Stromal cell of bone marrow (primary cell): Measurements from ENCODE around the gene BLNK.

Experiments
- DNase-seq: peaks from one replicate; pipeline ENCODE4 v3.0.0-alpha.2; 2012; ENCODE audit warnings: low read depth

BLNK gene

DNA sequence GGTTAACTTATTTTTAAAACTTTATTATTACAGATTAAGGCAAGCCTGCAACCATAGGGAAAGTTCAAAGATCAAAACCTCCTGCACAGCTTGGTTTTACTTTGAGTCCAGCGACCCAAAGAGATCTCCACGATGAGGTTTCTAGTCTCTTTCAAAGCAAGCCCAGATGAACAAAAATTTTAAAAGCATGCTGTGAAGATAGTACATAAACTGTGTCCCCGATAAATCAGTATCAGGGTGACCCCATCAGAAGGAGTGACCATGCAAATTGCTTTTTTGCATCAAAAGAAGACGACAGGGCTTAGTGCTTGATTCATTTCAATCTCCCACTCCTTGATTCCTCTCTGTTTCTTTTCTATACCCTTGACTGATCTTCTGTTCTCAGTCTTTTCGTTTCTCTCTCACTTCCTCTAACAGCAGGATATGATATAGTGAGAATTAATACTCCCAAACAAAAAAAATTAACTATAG, 16.8 kb upstream of the BLNK start:
- no peak for DNase-seq

DNA sequence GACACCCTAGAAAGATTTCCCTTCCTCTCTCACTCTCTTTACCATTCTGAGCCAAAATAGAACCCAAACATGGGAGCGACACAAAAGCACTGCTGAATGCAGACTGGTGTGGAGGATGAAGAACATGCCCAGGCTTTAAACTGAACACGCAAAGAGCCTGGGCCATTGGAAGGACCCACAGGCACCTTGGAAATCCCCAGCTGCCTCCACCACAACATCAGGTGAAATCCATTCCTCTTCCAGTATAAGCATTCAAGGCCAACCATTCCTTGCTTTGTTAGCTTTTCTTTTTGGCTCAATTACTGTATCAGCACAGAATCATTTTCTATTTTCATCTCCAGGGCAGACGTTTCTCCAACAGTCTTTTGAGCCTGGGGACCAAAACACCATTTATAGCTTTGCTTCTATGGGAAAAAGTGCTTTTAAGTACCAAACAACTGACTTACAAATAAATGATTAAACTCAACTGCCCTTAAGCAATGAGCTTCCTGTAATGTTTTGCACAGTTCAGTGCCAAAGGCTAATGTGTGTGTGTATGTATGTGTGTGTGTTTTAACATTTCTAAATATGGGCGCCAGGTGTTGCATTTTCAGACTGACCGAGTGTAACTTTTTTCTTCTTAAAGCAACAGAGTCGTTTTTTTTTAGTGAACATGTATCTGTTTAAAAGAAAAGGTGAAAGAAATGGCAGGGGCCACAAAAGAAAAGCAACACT, 16.2 kb upstream of the BLNK start:
- no peak for DNase-seq

DNA sequence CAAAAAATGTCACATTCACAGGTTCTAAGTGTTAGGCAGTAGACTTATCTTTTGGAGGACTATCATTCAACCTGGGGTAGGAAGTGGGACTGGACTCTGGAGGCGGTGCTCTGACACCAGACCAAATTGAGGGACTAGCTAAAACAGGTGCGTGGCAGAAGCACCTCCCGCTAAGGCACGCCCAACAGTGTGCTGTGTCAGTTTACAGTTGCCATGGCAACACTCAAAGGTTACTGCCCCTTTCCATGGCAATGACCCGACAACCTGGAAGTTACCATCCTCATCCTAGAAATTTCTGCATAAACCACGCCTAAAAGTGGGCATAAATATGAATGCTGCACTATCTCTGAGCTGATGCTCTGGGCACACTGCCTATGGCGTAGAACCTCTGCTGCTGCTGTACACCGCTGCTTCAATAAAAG, 14.0 kb upstream of the BLNK start:
- DNase-seq, result no peak

DNA sequence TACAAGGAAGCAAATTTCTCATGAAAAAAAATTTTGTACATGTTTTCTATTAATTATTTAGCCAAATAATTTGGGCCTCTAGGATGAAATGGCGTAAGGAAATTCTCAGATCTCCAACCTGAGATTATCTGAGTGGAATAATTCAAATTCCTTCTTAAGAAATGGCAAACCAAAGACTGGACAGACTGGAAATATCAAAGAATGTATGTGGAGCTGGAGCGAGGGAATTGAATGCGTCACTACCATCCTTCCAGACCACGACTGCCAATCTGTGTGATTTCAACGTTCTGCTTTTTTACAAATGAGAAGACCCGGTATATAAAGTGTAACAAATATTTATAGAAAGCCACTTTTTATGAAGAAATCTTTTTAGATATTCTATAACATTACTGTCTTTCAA, 12.4 kb upstream of the BLNK start:
- DNase-seq, result no peak

DNA sequence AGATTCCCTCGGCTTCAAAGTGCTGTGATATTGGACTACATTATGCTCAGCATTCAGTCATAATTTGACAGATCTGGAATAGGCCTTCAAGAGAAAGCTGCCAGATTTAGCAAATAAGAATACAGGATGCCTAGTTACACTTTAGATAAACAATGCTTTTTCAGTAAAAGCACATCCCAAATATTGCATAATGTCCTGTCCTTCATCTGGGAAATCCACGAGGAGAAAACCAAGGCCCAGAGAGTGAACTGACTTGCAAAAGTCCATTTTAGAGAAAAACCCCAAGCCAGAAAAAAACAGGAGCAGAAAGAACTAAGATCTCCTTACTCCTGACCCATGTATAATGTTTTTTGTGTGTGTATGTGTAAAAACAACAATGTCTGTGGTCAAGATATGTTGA, 12.0 kb upstream of the BLNK start:
- no peak for DNase-seq

DNA sequence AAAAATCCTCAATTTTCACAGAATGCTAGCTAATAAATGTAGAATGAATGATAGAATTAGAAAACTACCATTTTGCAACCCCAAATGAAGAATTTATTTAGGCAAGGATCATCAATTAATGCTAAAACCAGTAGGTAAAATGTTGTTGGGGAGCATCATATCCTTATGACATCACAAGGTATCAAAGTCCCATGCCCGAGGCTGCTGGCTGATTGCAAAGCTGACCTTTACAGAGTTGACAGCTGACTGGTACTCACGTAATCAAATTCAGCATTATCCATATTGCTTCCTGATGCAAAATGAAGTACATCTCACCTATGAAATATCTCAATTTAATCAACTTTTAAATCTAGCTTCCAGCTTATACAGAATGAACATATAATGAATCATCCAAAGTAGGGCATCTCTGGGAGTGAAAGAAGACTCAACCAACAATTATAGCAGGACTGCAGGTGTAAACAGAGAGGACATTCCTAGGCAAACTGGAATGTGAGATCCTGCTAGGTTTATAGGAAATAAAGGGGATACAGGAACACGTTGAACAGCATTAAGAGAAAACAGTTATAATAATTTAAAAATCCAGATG, 10.2 kb upstream of the BLNK start:
- no peak for DNase-seq

DNA sequence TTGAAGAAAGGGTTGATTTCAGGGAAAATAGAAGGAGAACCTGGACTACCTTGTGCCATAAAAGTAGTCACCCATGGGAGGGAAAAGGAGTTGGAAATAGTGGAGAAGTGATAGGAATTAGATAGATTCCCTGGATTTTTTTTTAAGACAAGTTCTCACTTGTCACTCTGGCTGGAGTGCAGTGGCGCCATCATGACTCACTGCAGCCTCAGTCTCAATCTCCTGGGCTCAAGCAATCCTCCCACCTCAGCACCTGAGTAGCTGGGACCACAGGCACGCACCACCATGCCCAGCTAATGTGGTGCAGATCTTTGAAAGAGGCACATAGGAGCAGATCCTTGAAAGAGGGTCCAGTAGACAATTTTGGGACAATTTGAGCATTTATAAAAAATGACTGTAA, 9.5 kb upstream of the BLNK start:
- DNase-seq, result no peak

DNA sequence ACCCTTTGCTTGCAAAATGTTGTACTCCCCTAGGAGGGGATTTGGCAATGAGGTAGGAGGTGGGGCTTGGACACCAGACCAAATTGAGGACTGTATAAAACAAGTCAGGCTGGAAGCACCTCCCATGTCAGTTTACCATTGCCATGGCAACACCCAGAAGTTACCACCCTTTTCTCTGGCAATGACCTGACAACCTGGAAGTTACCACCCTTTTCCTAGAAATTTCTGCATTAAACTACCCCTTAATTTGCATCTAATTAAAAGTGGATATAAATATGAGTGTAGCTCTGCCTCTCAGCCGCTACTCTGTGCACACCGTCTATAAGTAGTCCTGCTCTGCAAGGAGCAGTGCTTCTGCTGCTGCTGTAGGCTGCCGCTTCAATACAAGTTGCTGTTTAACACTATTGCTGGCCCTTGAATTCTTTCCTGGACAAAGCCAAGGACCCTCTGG, 7.8 kb upstream of the BLNK start:
- DNase-seq, result no peak

DNA sequence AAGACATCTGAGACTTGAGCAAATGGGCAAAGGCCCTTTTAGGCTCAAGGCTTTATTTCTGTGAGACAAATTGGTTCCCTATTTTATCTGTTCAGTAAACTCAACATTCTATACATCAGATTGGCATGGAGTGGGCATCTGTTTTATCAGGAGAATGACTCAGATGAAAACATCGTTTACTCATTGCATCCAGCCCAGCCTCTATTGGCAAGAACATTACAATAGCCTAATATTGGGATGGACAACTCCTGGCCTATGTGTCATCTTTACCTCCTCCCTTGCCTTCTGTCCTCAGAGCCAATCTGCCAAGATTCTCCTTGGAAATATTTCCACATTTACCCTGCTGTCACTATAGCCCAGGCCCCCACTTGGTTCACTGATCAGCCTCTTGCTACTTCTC, 5.5 kb upstream of the BLNK start:
- no peak for DNase-seq

DNA sequence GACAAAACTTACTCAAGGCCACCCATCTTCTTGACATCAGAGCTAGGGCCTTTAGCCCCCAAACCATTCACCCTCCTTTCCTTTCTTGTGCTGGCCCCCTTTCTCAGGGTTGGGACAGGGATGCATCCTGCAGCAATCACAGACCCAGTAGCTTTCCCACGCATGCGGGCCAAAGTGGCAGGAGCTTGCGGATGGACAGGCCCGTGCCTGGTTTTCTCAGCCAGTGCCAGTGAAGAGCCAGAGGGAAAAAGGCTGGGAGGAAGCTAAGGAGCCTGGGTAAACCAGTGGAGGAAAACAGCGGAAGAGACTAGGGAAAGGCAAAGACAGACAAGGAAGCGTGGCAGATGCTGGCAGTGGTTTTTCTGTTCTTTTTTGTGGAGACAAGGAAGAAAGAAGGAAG, 5.1 kb upstream of the BLNK start:
- no peak for DNase-seq

DNA sequence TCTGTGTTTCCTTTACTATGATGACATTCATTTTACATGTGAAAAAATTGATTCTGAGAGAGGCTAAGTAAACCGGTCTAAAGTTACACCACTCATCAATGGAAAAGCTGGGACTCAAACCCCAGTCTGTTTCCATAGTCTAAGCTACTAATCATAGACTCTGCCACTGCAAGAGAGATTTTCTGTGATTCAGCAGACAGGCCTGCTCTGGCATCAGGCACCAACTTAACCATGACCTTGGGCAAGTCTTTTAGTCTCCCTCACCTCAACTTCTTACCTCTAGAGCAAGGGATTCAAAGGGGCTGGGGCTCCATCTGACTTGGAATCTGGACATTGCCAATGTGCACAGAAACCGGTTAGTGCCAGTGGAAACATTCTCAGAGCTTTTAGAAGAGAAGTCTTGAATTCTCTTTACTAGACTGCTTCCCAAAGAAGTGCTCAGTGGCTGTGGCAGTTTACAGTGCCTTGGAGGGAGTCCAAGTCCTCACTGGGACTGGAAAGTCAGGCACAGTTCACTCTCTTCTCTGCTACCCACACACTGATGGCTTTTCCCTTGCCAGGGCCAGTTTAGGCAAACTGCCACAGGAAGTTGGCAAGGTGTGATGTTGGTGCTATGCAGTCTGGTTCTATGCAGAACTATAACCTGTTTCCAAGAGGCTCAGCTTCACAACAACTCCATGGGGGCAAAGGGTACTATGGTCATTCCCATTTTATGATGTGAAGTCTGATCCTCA, 4.5 kb upstream of the BLNK start:
- DNase-seq, result no peak

DNA sequence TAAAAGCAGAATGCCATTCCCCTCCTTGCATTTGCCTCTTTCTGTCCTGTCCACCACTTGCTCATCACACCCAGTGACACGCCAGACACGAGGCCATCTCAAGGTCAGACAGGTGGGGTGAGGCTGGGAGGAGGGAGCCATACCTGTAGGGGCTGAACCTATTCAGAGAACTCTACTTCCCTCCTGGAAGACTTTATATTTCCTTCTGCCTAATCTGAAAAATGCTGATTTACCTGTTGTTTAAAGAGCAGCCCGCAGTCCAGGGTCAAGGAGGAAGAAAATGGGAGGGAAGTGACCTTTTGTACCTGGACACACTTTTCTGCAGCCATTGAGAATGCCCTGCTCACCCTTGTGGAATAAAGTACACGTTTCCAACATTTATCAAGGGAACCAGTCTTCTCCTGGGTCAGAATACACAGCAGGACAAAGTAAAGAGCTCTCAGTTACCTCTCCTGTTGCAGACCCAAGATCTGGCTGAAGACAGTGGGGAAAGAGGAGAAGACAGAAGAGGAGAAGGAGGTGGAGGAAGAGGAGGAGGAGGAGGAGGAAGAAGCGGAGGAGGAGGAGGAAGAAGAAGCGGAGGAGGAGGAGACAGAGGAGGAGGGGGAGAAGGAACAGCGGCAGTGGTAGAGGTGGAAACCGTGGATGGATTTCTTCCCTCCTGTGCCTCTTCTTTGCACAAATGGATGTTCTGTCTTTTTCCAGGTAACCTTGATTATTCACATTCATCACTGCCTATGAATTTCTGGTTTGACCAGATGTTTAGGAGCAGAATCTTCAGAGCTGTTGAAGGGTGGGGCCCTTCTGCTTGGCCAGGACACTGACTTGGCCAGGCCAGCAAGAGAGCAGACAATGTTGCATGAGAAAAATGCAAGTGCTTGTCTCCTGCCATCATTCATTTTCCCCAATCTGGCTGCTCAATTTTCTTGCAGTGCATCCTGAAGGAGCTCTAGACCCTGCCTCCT, 1.2 kb upstream of the BLNK start:
- DNase-seq, result no peak

DNA sequence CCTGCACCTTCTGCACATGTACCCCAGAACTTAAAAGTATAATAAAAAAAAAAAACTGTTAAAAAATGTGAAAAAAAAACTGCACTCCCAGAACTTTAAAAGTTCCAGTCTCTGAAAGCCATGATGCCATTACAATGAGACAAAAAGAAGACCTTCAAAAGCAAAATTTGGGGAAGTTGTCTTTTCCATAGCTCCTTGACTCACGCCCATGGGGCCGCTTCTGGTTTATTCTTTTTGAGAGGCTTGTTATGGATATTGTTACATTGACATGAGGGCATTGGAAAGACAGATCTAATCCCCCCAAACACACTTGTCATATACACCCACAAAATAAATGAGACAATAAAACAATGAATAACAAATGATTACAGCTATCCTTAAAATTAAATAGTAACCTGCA, 798 bp downstream of the BLNK start:
- no peak for DNase-seq

DNA sequence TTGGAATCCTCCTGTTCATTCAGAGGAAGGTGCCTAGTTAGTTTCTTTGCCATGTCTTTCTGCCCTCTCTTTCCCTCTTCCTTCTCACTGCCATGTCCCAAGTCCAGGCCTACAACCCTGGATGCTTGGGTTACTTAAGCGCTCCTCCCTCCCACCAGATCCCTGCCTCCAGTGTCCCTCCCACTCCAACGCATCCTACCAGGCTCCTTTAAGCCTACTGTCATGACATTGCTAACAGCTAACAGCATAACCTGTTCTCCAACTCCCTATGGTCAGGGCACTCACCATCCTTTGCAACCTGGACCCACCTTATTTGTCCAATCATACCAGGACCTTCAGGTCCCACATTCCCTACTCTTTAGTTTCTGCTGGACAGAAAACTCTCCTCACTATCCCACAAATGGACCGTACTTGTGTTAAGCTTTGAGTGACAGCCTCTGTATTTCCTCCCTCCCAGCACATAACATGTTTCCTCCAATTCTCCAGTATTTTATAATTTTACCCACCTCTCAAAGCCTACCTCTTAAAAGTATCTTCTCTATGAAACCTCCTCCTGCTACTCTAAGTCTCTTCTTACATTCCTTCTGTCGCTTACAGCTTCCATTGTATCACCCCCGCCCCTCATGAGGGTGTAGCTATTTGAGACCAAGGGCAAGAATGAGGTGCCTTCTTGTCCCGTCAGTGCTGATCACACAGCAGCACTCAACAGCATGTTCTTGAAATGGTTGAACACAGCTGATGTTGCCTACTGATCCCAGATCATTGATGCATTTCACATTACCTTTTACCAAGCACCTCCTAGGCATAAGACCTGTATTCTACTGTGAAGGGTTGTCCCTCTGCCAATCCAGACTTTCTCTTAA, 1.7 kb downstream of the BLNK start:
- no peak for DNase-seq

DNA sequence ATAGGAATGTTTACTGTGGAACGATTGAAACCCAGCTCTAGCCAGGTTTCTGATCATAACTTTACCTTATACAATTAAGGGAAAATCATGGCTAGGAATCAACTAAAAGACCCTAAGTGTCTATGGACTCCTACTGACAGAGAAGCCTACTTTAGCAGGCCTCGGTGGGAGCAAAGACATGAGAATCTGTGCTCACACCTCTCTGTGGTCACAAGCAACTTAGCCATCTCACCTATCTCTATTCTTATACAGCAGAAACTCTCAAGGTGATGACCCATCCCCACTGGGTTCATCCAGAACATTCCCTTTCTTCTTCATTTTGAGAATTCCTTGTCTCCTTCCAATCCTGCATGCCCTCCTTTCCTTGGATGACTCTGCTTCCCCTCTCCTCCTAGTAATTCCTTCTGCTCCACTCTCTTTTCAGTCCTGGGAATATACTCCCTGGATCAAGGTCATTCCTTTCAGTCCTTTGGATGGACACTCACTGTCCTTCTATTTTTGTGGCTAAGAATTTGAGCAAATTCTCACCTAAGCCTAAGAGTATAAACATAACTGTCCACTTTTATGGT, 2.9 kb downstream of the BLNK start:
- DNase-seq, result no peak

DNA sequence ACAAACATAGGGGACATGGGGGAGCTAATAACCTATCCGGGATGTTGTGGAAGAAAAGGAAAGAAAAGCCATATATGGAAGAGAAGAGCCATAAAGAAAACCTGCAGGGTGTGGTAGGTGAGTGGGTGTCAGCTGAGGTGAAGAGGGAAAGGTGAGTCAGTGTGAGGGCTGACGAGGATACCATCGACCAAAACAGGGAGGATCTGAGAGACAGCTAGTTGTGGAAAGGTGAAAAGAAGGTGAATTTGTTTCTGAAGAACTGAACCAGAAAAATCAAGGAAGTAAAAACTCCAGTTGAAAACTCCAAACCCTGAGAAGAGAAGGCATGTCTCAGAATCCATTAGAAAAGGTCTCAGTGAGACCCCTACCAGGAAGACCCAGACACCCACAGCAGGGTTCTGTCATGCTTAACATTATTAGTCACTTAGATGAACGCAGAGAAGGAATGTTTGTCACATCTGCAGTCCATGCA, 4.1 kb downstream of the BLNK start:
- DNase-seq, result no peak

DNA sequence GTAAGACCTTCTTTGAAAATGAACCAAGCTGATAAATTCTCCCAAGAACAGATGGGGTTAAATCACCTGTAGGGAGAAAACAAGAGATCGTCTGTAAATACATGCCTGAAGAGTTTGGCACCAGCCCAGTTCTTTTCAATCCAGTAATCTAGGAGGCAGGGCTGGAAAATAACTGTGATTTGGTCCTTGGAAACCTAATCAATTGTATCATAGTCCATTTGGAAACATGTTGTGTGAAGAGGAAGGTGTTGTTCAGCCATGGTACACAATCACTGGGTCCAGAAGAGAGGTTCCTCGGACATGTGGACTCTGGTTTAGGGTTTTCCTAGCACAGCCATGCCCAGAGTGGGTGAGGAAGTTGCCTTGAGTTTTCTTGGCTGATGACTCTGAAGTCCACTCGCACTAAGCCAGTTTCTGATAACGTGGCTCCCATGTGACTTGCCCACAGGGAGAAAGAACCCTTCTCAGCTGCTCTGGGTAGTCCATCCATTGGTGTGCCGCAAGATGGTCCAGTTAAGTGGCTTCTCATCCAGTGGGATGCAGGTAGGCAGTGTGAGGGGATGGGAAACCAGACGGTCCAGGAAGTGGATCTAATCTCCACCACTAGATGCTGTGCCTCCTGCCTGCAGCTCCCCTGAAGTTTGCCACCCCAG, 5.1 kb downstream of the BLNK start:
- DNase-seq, result no peak

DNA sequence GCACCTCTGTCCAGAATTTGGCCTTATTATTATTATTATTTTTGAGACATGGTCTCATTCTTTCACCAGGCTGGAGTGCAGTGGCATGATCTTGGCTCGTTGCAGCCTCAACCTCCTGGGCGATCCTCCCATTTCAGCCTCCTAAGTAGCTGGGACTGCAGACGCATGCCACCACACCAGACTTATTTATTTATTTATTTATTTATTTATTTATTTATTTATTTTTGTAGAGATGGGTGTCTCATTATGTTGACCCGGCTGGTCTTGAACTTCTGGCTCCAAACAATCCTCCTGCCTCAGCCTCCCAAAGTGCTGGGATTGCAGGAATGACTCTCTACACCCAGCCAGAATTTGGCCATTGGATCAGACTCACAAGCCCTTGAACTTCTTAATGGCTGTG, 6.4 kb downstream of the BLNK start:
- no peak for DNase-seq

DNA sequence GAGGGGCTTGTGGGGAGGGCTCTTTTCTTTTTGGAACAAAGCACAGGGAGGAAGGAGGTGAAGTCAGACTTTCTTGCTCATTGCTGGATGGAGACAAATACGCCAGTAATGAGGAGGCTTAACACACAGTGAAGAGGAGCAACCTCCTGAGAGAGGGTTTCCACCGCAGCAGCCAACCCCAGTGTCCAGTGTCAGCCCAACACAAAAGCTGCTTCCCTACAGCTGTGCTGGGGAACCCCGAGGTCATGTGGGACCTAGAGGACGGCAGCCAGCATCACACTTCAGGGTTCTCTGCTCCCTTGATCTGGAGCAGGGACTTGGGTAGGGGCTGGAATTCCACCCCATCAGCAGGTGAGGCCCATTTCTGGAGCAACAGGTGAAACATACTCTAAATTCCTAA, 7.7 kb downstream of the BLNK start:
- DNase-seq, result no peak

DNA sequence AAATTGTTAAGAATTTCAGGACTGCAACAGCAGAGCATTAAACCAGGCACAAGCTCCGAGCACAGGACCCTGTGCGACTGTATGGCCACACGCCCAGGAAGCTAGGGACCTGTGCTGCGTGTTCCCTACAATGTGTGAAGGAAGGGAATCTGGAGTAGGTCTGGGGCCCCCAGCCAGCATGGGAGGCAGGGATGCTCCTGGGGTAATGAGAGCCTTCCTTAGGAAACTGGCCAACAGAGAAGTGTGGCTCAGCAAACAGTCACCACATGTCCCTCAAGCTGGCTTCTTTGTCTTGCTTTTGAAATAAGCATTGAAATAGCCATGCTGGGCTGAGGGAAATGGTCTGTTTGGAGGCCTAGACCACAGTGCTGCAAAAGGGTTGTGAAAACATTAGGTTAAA, 8.2 kb downstream of the BLNK start:
- DNase-seq, result no peak
